GM23338 (cell line): ENCODE results near the gene RNF207. TPM values are rescaled to one million over a fixed set of nuclear protein-coding genes. Genes with fewer than 3 reads are reported as not detected.

Source experiments
- ATAC-seq: fragments of 200-7000 bp; cut with Tn5 transposase; 3 replicates; pipeline ENCODE4 v1.9.1; 2020
- DNase-seq: peaks from one replicate; pipeline ENCODE4 v3.0.0-alpha.2; 2015; ENCODE audit warnings: low spot score
- H2AFZ ChIP-seq: fragments of 200-600 bp; sonication (generic); 2 replicates; pipeline ENCODE4 v1.8.0; 2016; ENCODE audit warnings: antibody characterized with exemption, mild to moderate bottlenecking, moderate library complexity
- H3F3A ChIP-seq: fragments of 200-600 bp; sonication (generic); replicated peaks from 2 replicates; pipeline ENCODE4 v1.8.0; 2017; ENCODE audit warnings: antibody characterized with exemption, mixed run types, low read depth
- H3K27ac ChIP-seq: fragments of 200-600 bp; sonication (generic); 2 replicates; pipeline ENCODE4 v1.6.1; 2016; ENCODE audit warnings: low read depth
- H3K27me3 ChIP-seq: fragments of 200-600 bp; sonication (generic); 2 replicates; pipeline ENCODE4 v1.8.0; 2016; ENCODE audit warnings: mild to moderate bottlenecking, mixed run types, moderate library complexity; ENCODE audit not compliant: insufficient read depth
- H3K36me3 ChIP-seq: fragments of 200-600 bp; sonication (generic); 2 replicates; pipeline ENCODE4 v1.8.0; 2016; ENCODE audit warnings: mild to moderate bottlenecking; ENCODE audit not compliant: insufficient read depth
- H3K4me1 ChIP-seq: fragments of 200-600 bp; sonication (generic); 2 replicates; pipeline ENCODE4 v1.8.0; 2016; ENCODE audit warnings: mild to moderate bottlenecking, moderate library complexity; ENCODE audit not compliant: insufficient read depth
- H3K4me2 ChIP-seq: fragments of 200-600 bp; sonication (generic); 2 replicates; pipeline ENCODE4 v1.7.1; 2017; ENCODE audit warnings: mixed run types
- H3K4me3 ChIP-seq: fragments of 200-600 bp; sonication (generic); 2 replicates; pipeline ENCODE4 v1.6.1; 2016; ENCODE audit warnings: mixed run types
- H3K79me2 ChIP-seq: fragments of 200-600 bp; sonication (generic); replicated peaks from 2 replicates; pipeline ENCODE4 v1.8.0; 2017; ENCODE audit warnings: mild to moderate bottlenecking; ENCODE audit not compliant: insufficient read depth
- H3K9me2 ChIP-seq: fragments of 200-600 bp; sonication (generic); 2 replicates; pipeline ENCODE4 v1.8.0; 2017; ENCODE audit not compliant: insufficient read depth
- H4K20me1 ChIP-seq: fragments of 200-600 bp; sonication (generic); replicated peaks from 2 replicates; pipeline ENCODE4 v1.8.0; 2017; ENCODE audit warnings: mild to moderate bottlenecking; ENCODE audit not compliant: insufficient read depth
- H3K27ac Mint-ChIP-seq: 2 replicates; pipeline ENCODE4 v1.8.0; 2020; ENCODE audit warnings: inconsistent platforms, mild to moderate bottlenecking, moderate library complexity, mixed read lengths
- H3K27me3 Mint-ChIP-seq: 3 replicates; pipeline ENCODE4 v1.8.0; 2022; ENCODE audit warnings: low read depth, mild to moderate bottlenecking, moderate library complexity, mixed read lengths, inconsistent platforms; ENCODE audit not compliant: insufficient read depth, poor library complexity
- H3K36me3 Mint-ChIP-seq: 3 replicates; pipeline ENCODE4 v1.8.0; 2021; ENCODE audit warnings: low read depth, mild to moderate bottlenecking, inconsistent platforms, moderate library complexity, mixed read lengths
- H3K4me1 Mint-ChIP-seq: 3 replicates; pipeline ENCODE4 v1.8.0; 2020; ENCODE audit warnings: mild to moderate bottlenecking, inconsistent platforms, mixed read lengths
- H3K4me3 Mint-ChIP-seq: 3 replicates; pipeline ENCODE4 v1.8.0; 2021; ENCODE audit warnings: moderate library complexity, mild to moderate bottlenecking, inconsistent platforms, mixed read lengths
- H3K9me3 Mint-ChIP-seq: 3 replicates; pipeline ENCODE4 v1.8.0; 2020; ENCODE audit warnings: moderate library complexity, mild to moderate bottlenecking, inconsistent platforms, mixed read lengths
- CREB1 ChIP-seq: fragments of 250-450 bp; sonication (Bioruptor Pico); IDR thresholded peaks from 2 replicates; pipeline ENCODE4 v1.5.0; 2020; ENCODE audit warnings: low read depth, mild to moderate bottlenecking, moderate library complexity
- CTCF ChIP-seq, 2 experiments: fragments of 200-600 bp in 1 of 2; sonication (generic) in 1 of 2; conservative IDR thresholded peaks; 2 replicates each; pipeline versions ENCODE4 v1.5.1 to v1.6.1; 2016 to 2017; ENCODE audit warnings: antibody characterized with exemption in 2 of 2, low read depth in 2 of 2, mild to moderate bottlenecking in 2 of 2, moderate library complexity in 1 of 2
- ETS1 ChIP-seq: IDR thresholded peaks from 2 replicates; pipeline ENCODE4 v1.6.1; 2016; ENCODE audit warnings: antibody characterized with exemption
- EZH2phosphoT487 ChIP-seq: fragments of 200-600 bp; sonication (generic); IDR thresholded peaks from one replicate; pipeline ENCODE4 v1.8.1; 2018; ENCODE audit warnings: antibody characterized with exemption; ENCODE audit not compliant: unreplicated experiment
- JUNB ChIP-seq: IDR thresholded peaks from one replicate; pipeline ENCODE4 v1.6.1; 2016; ENCODE audit warnings: antibody characterized with exemption; ENCODE audit not compliant: unreplicated experiment
- NANOG ChIP-seq: IDR thresholded peaks from 2 replicates; pipeline ENCODE4 v1.6.1; 2016; ENCODE audit warnings: antibody characterized with exemption, borderline replicate concordance
- POLR2AphosphoS5 ChIP-seq: IDR thresholded peaks from 2 replicates; pipeline ENCODE4 v1.6.1; 2016; ENCODE audit warnings: antibody characterized with exemption, low read depth
- REST ChIP-seq: IDR thresholded peaks from one replicate; pipeline ENCODE4 v1.6.1; 2018; ENCODE audit warnings: antibody characterized with exemption; ENCODE audit not compliant: unreplicated experiment
- ZNF114 ChIP-seq: fragments of 250-450 bp; sonication (Bioruptor Pico); IDR thresholded peaks from 2 replicates; pipeline ENCODE4 v1.5.0; 2020; ENCODE audit warnings: mild to moderate bottlenecking, moderate library complexity
- ZNF331 ChIP-seq: fragments of 250-450 bp; sonication (Bioruptor Pico); IDR thresholded peaks from 2 replicates; pipeline ENCODE4 v1.5.0; 2020; ENCODE audit warnings: low read depth, mild to moderate bottlenecking, moderate library complexity
- ZNF462 ChIP-seq: fragments of 250-450 bp; sonication (Bioruptor Pico); IDR thresholded peaks from 2 replicates; pipeline ENCODE4 v1.5.0; 2020; ENCODE audit warnings: mild to moderate bottlenecking, moderate library complexity
- polyA plus RNA-seq: library from polyadenylated mRNA; unstranded; fragments of >200 nt; fragmentation: Nextera tagmentation; extraction: Ambion mirVana; gene quantifications from 2 replicates; pipeline ENCODE4 v1.2.1, GENCODE V29; 2016
- total RNA-seq: library from RNA; depleted of rRNA; stranded (reverse); fragments of >200 nt; shearing (Covaris generic); gene quantifications from 2 replicates; pipeline ENCODE4 v1.2.3, GENCODE V29; 2014

The RNF207 gene
- total and polyA plus RNA-seq, 2 experiments from 2014 or later: 1.7 to 2.9 TPM

GRCh38 chr1:6157132-6157527 lies 48.8 kb upstream of the RNF207 start (continued):
- no peak for TF ChIP-seq NANOG
- TF ChIP-seq REST: no peak
- no peak for TF ChIP-seq ZNF114
- no peak for TF ChIP-seq ETS1
- TF ChIP-seq CREB1 (CRISPR knock-in tag): no peak

GRCh38 chr1:6157528-6158174 lies 48.3 kb upstream of the RNF207 start:
- no peak overlapping the region for H3K27ac Mint-ChIP-seq
- TF ChIP-seq CTCF (conservative IDR thresholded peaks at IDR 0.05; ENCODE audit: low read depth in 2 of 2) (no peak), ZNF462 (no peak), POLR2AphosphoS5 (no peak), ZNF331 (CRISPR knock-in tag) (no peak), CREB1 (CRISPR knock-in tag) (no peak), EZH2phosphoT487 (no peak), ZNF114 (no peak), JUNB (no peak)

More at GRCh38 chr1:6157528-6158174, 48.3 kb upstream of the RNF207 start:
- Histone ChIP-seq H3K4me1 (peaks cover 3% of the 10 kb centered on the region; the same call in 1 of the 2 replicates), H2AFZ (no peak overlapping the region), H3K27me3 (no peaks in the 10 kb centered on the region), H3K4me2 (no peak overlapping the region), H4K20me1 (no peaks in the 10 kb centered on the region), H3F3A (peaks cover 6% of the 10 kb centered on the region; the same call in 1 of the 2 replicates), H3K4me3 (no peak overlapping the region), H3K27ac (no peak overlapping the region), H3K36me3 (no peaks in the 10 kb centered on the region), H3K79me2 (no peaks in the 10 kb centered on the region), H3K9me2 (no peaks in the 10 kb centered on the region)
- no peak for DNase-seq
- H3K27me3 Mint-ChIP-seq: peaks cover 19% of the 10 kb centered on the region
- no peaks in the 10 kb centered on the region for H3K36me3 Mint-ChIP-seq
- H3K4me1 Mint-ChIP-seq: peaks cover 17% of the 10 kb centered on the region
- no peak overlapping the region for H3K4me3 Mint-ChIP-seq
- no peaks in the 10 kb centered on the region for H3K9me3 Mint-ChIP-seq
- no peak for ATAC-seq
